SK-N-SH (cell line): ENCODE measurements around the gene HYAL3. TPM values are rescaled to one million over a fixed set of nuclear protein-coding genes. Genes with fewer than 3 reads are reported as not detected.

ENCODE experiments used
- CTCF ChIA-PET: fragments of 300-600, 350-600 bp; formaldehyde crosslinking; extraction: SDS; loops from one replicate; lab custom pipeline; 2021; lab: Yijun Ruan, JAX
- POLR2A ChIA-PET: fragments of 350-600 bp; sonication (Branson Sonifier 250); formaldehyde crosslinking; extraction: SDS; loops from one replicate; lab custom pipeline; 2020; ENCODE audit warnings: antibody characterized with exemption, inconsistent platforms; lab: Yijun Ruan, JAX
- DNase-seq: peaks from one replicate; pipeline ENCODE4 v3.0.0; 2012
- H2AFZ ChIP-seq: fragments of 200-600 bp; sonication (generic); 2 replicates; pipeline ENCODE4 v1.8.1; 2016; ENCODE audit warnings: antibody characterized with exemption, mild to moderate bottlenecking, low read depth
- H3F3A ChIP-seq: fragments of 200-600 bp; sonication (generic); replicated peaks from 2 replicates; pipeline ENCODE3; 2016; ENCODE audit warnings: antibody characterized with exemption, mild to moderate bottlenecking; ENCODE audit not compliant: insufficient read depth
- H3K27ac ChIP-seq, 2 experiments: fragments of 200-500 bp in 1 of 2; fragments of 200-600 bp in 1 of 2; sonication (Bioruptor generic) in 1 of 2; sonication (generic), shearing (Covaris generic) in 1 of 2; 2 replicates each; pipeline versions ENCODE4 v1.5.1 to v1.6.1; 2014 to 2016; ENCODE audit warnings: low read depth in 2 of 2, inconsistent platforms in 1 of 2, low read length in 1 of 2, mild to moderate bottlenecking in 1 of 2, mixed read lengths in 1 of 2
- H3K27me3 ChIP-seq: fragments of 200-600 bp; sonication (generic), shearing (Covaris generic); 2 replicates; pipeline ENCODE4 v1.6.1; 2016; ENCODE audit warnings: mixed run types; ENCODE audit not compliant: insufficient read depth
- H3K36me3 ChIP-seq, 2 experiments: fragments of 200-500 bp in 1 of 2; fragments of 200-600 bp in 1 of 2; sonication (Bioruptor generic) in 1 of 2; sonication (generic) in 1 of 2; replicated peaks in 1 of 2; 2 replicates each; pipeline versions ENCODE3 to v1.5.1; 2014 to 2016; ENCODE audit warnings: low read length in 1 of 2, mild to moderate bottlenecking in 1 of 2; ENCODE audit not compliant: insufficient read depth in 2 of 2, control insufficient read depth in 1 of 2
- H3K4me1 ChIP-seq, 2 experiments: fragments of 200-500 bp in 1 of 2; fragments of 200-600 bp in 1 of 2; sonication (Bioruptor generic) in 1 of 2; sonication (generic), shearing (Covaris generic) in 1 of 2; 2 replicates each; pipeline versions ENCODE4 v1.5.1 to v1.6.1; 2014 to 2016; ENCODE audit warnings: low read depth in 1 of 2, low read length in 1 of 2, mixed run types in 1 of 2; ENCODE audit not compliant: insufficient read depth in 2 of 2, control insufficient read depth in 1 of 2
- H3K4me2 ChIP-seq: fragments of 200-600 bp; sonication (generic), shearing (Covaris generic); 2 replicates; pipeline ENCODE4 v1.6.1; 2017; ENCODE audit warnings: mixed run types
- H3K4me3 ChIP-seq, 2 experiments: fragments of 200-500 bp in 1 of 2; fragments of 200-600 bp in 1 of 2; sonication (Bioruptor generic) in 1 of 2; sonication (generic), shearing (Covaris generic) in 1 of 2; 2 replicates each; pipeline versions ENCODE4 v1.5.1 to v1.8.1; 2014 to 2016; ENCODE audit warnings: low read depth in 2 of 2, inconsistent platforms in 1 of 2, low read length in 1 of 2, mild to moderate bottlenecking in 1 of 2, mixed read lengths in 1 of 2, moderate library complexity in 1 of 2
- H3K79me2 ChIP-seq: fragments of 200-600 bp; sonication (generic); 2 replicates; pipeline ENCODE4 v1.8.1; 2017; ENCODE audit warnings: mild to moderate bottlenecking; ENCODE audit not compliant: insufficient read depth
- H3K9ac ChIP-seq: fragments of 200-600 bp; sonication (generic); 2 replicates; pipeline ENCODE4 v1.6.1; 2017; ENCODE audit warnings: mixed run types
- H3K9me2 ChIP-seq: fragments of 200-600 bp; sonication (generic); 2 replicates; pipeline ENCODE4 v1.6.1; 2017; ENCODE audit warnings: mixed run types
- H3K9me3 ChIP-seq: fragments of 200-600 bp; sonication (generic); 2 replicates; pipeline ENCODE4 v1.6.1; 2017; ENCODE audit warnings: mixed run types, mild to moderate bottlenecking, moderate library complexity
- H4K20me1 ChIP-seq: fragments of 200-600 bp; sonication (generic); 2 replicates; pipeline ENCODE4 v1.6.1; 2017; ENCODE audit warnings: mild to moderate bottlenecking, mixed run types; ENCODE audit not compliant: insufficient read depth
- CHD2 ChIP-seq: fragments of 150-350 bp; IDR thresholded peaks from 2 replicates; pipeline ENCODE4 v1.6.1; 2018; ENCODE audit warnings: low read length; ENCODE audit not compliant: partially characterized antibody
- FOXJ3 ChIP-seq: sonication (generic); formaldehyde crosslinking; IDR thresholded peaks from 2 replicates; pipeline ENCODE4 v1.5.1; 2020; ENCODE audit warnings: mild to moderate bottlenecking, missing genetic modification reagents
- GATA2 ChIP-seq: sonication (generic); formaldehyde crosslinking; IDR thresholded peaks from 2 replicates; pipeline ENCODE4 v1.5.0; 2020; ENCODE audit warnings: mild to moderate bottlenecking, missing genetic modification reagents
- MEF2A ChIP-seq: IDR thresholded peaks from 2 replicates; pipeline ENCODE4 v1.4.0; 2012; ENCODE audit warnings: low read depth, borderline replicate concordance
- MXI1 ChIP-seq: IDR thresholded peaks from 2 replicates; pipeline ENCODE4 v1.6.1; 2012; ENCODE audit warnings: mild to moderate bottlenecking, low read depth, low read length, improper control_type of control experiment
- POLR2AphosphoS5 ChIP-seq: IDR thresholded peaks from 2 replicates; pipeline ENCODE4 v1.6.1; 2012; ENCODE audit warnings: low read depth, low read length
- RAD21 ChIP-seq: IDR thresholded peaks from 2 replicates; pipeline ENCODE4 v1.6.1; 2012; ENCODE audit warnings: mild to moderate bottlenecking, low read length
- RCOR1 ChIP-seq: fragments of 150-350 bp; IDR thresholded peaks from 2 replicates; pipeline ENCODE4 v1.6.1; 2017; ENCODE audit warnings: antibody characterized with exemption, low read length
- RFX5 ChIP-seq: IDR thresholded peaks from 2 replicates; pipeline ENCODE4 v1.6.1; 2012; ENCODE audit warnings: mild to moderate bottlenecking, improper control_type of control experiment, low read length
- SMC3 ChIP-seq: IDR thresholded peaks from 2 replicates; pipeline ENCODE4 v1.6.1; 2012; ENCODE audit warnings: low read depth, low read length, improper control_type of control experiment
- TAF1 ChIP-seq: IDR thresholded peaks from 2 replicates; pipeline ENCODE4 v1.6.1; 2012; ENCODE audit warnings: low read depth, mild to moderate bottlenecking, low read length, moderate library complexity, borderline replicate concordance
- TCF12 ChIP-seq: IDR thresholded peaks from 2 replicates; pipeline ENCODE4 v1.4.0; 2012
- TEAD4 ChIP-seq: IDR thresholded peaks from 2 replicates; pipeline ENCODE4 v1.4.0; 2012; ENCODE audit warnings: mild to moderate bottlenecking, borderline replicate concordance; ENCODE audit not compliant: insufficient read depth
- WGBS: methylation state at CpG from one replicate; pipeline ENCODE4 v1.1.6; 2017; ENCODE audit warnings: low lambda C conversion rate; 5-methylcytosine and 5-hydroxymethylcytosine counted together
- polyA plus RNA-seq, 3 experiments: library from polyadenylated mRNA; depleted of rRNA; stranded (reverse); fragments of >200 nt; gene quantifications; 2 replicates each; pipeline ENCODE4 v1.2.3, GENCODE V29; 2012
- TF ChIP-seq, protein P1 (sequence below): fragments of 150-350 bp; IDR thresholded peaks from 2 replicates; pipeline ENCODE4 v1.6.1; 2016; ENCODE audit warnings: mild to moderate bottlenecking, low read depth, low read length
- TF ChIP-seq, protein P2 (sequence below): IDR thresholded peaks from 2 replicates; pipeline ENCODE4 v1.4.0; 2012; ENCODE audit warnings: low read depth, borderline replicate concordance
- TF ChIP-seq, protein P3 (sequence below): IDR thresholded peaks from 2 replicates; pipeline ENCODE4 v1.4.0; 2012; ENCODE audit warnings: low read depth
- TF ChIP-seq, protein P4 (sequence below): IDR thresholded peaks from 2 replicates; pipeline ENCODE4; 2012
- TF ChIP-seq, protein P5 (sequence below): fragments of 200-600 bp; sonication (generic); IDR thresholded peaks from 2 replicates; pipeline ENCODE4 v1.6.1; 2017; ENCODE audit warnings: antibody characterized with exemption, mild to moderate bottlenecking, moderate library complexity

The HYAL3 gene
- polyA plus RNA-seq, 1 of the 3 experiments (the other 2 are of a cell fraction), result 7.8 TPM

DNA sequence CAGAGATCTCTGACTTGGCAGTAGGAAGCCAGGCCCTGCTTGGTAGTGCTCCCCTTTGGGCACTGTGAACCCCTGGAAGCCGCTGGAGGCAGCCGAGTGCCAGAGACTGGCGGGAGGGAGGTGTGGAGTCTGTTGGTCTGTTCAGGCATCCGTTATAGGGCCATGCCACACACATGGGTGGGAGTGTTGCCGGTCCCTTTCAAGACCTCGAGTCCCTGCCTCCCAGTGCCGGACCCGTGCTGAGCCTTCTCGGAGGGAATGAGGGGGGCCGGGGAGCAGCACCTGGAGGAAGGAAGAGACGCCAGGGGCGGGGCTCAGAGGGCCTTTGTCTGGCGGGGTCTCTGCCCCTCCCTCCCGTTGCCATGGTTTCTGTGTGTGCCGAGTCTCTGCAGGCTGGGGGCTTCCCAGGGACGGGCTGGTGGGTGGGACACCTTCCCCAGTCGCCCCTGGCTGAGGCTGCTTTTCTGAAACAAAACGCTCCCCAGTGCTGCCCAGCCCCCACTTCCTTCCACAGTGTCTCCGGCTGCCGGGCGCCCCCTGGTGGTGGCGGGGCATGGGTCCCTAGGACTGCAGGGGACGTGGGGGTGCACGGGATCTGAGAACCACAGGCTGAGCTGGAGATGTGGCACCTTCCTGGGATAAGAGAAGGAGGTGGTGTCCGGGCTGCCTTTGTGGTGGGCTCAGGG lies 53.2 kb downstream of the HYAL3 start:
- Histone ChIP-seq H3K27me3 (no peaks in the 10 kb centered on the region), H3K36me3 (peaks cover 0 to 15% of the 10 kb centered on the region in 2 experiments), H3K4me3 (peak overlapping the region; percentile 46 to 57), H3K4me1 (peaks cover 35 to 36% of the 10 kb centered on the region in 2 experiments; a peak in 3 of 4 replicates), H3K9me3 (no peaks in the 10 kb centered on the region), H3F3A (peaks cover 43% of the 10 kb centered on the region), H3K79me2 (peaks cover 100% of the 10 kb centered on the region), H3K27ac (peak overlapping the region; percentile 72 to 89), H2AFZ (no peak overlapping the region), H3K9ac (peak overlapping the region; percentile 55; the same call in 1 of the 2 replicates), H3K9me2 (no peaks in the 10 kb centered on the region), H4K20me1 (peaks cover 91% of the 10 kb centered on the region), H3K4me2 (peak overlapping the region; percentile 73)
- POLR2A ChIA-PET, result interaction anchor here (1.0 to 1.5 kb wide), 4 partner anchors 10 to 64 kb away, joined by 3 to 4 read pairs (median 4); partner anchors contain the start of gene GNAI2
- peak; percentile 19; the same call in 1 of the 2 replicates for TF ChIP-seq TCF12
- no peak for TF ChIP-seq TAF1
- no peak for TF ChIP-seq GATA2 (CRISPR knock-in tag)
- TF ChIP-seq, protein P1, sequence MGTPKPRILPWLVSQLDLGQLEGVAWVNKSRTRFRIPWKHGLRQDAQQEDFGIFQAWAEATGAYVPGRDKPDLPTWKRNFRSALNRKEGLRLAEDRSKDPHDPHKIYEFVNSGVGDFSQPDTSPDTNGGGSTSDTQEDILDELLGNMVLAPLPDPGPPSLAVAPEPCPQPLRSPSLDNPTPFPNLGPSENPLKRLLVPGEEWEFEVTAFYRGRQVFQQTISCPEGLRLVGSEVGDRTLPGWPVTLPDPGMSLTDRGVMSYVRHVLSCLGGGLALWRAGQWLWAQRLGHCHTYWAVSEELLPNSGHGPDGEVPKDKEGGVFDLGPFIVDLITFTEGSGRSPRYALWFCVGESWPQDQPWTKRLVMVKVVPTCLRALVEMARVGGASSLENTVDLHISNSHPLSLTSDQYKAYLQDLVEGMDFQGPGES, result no peak
- peak; percentile 90 for TF ChIP-seq SMC3
- TF ChIP-seq, protein P2, sequence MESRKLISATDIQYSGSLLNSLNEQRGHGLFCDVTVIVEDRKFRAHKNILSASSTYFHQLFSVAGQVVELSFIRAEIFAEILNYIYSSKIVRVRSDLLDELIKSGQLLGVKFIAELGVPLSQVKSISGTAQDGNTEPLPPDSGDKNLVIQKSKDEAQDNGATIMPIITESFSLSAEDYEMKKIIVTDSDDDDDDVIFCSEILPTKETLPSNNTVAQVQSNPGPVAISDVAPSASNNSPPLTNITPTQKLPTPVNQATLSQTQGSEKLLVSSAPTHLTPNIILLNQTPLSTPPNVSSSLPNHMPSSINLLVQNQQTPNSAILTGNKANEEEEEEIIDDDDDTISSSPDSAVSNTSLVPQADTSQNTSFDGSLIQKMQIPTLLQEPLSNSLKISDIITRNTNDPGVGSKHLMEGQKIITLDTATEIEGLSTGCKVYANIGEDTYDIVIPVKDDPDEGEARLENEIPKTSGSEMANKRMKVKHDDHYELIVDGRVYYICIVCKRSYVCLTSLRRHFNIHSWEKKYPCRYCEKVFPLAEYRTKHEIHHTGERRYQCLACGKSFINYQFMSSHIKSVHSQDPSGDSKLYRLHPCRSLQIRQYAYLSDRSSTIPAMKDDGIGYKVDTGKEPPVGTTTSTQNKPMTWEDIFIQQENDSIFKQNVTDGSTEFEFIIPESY, result no peak
- TF ChIP-seq TEAD4, result no peak
- no peak for TF ChIP-seq FOXJ3 (CRISPR knock-in tag)
- TF ChIP-seq, protein P3, sequence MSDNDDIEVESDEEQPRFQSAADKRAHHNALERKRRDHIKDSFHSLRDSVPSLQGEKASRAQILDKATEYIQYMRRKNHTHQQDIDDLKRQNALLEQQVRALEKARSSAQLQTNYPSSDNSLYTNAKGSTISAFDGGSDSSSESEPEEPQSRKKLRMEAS, result no peak
- TF ChIP-seq RCOR1, result no peak
- TF ChIP-seq MEF2A, result no peak
- TF ChIP-seq RFX5, result no peak
- peak; percentile 28; the same call in 1 of the 2 replicates for TF ChIP-seq MXI1
- TF ChIP-seq CHD2, result peak; percentile 94
- TF ChIP-seq, protein P4, sequence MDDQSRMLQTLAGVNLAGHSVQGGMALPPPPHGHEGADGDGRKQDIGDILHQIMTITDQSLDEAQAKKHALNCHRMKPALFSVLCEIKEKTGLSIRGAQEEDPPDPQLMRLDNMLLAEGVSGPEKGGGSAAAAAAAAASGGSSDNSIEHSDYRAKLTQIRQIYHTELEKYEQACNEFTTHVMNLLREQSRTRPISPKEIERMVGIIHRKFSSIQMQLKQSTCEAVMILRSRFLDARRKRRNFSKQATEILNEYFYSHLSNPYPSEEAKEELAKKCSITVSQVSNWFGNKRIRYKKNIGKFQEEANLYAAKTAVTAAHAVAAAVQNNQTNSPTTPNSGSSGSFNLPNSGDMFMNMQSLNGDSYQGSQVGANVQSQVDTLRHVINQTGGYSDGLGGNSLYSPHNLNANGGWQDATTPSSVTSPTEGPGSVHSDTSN, result no peak
- TF ChIP-seq, protein P5, sequence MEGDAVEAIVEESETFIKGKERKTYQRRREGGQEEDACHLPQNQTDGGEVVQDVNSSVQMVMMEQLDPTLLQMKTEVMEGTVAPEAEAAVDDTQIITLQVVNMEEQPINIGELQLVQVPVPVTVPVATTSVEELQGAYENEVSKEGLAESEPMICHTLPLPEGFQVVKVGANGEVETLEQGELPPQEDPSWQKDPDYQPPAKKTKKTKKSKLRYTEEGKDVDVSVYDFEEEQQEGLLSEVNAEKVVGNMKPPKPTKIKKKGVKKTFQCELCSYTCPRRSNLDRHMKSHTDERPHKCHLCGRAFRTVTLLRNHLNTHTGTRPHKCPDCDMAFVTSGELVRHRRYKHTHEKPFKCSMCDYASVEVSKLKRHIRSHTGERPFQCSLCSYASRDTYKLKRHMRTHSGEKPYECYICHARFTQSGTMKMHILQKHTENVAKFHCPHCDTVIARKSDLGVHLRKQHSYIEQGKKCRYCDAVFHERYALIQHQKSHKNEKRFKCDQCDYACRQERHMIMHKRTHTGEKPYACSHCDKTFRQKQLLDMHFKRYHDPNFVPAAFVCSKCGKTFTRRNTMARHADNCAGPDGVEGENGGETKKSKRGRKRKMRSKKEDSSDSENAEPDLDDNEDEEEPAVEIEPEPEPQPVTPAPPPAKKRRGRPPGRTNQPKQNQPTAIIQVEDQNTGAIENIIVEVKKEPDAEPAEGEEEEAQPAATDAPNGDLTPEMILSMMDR, result peak; percentile 97
- TF ChIP-seq POLR2AphosphoS5, result no peak; the same call in 1 of the 2 replicates
- TF ChIP-seq RAD21, result peak; percentile 73
- WGBS, result 6% methylated on average over 14 of the region's 25 CpGs
- CTCF ChIA-PET, result interaction anchor here (0.6 to 61.6 kb wide), 31 partner anchors 12 to 370 kb away, joined by 3 to 1375 read pairs (median 4); partner anchors contain the start of genes GNAI2, GNAT1, IFRD2 and SLC38A3
- DNase-seq, result peak; percentile 95
